Mesendoderm (in vitro differentiated cells): ENCODE measurements around the gene B4GALT4.

Experiments
- DNase-seq: peaks from one replicate; pipeline ENCODE4 v3.0.0; 2013
- H2AK5ac ChIP-seq: 2 replicates; pipeline ENCODE4 v1.6.1; 2013; ENCODE audit warnings: low read length, inconsistent platforms
- H2BK120ac ChIP-seq: 2 replicates; pipeline ENCODE4 v1.6.1; 2013; ENCODE audit warnings: low read depth, mild to moderate bottlenecking, low read length, moderate library complexity, mixed read lengths
- H2BK15ac ChIP-seq: replicated peaks from 2 replicates; pipeline ENCODE4 v1.6.1; 2013; ENCODE audit warnings: low read depth, mild to moderate bottlenecking, moderate library complexity
- H2BK5ac ChIP-seq: 2 replicates; pipeline ENCODE4 v1.6.1; 2013; ENCODE audit warnings: low read length, inconsistent platforms
- H3K18ac ChIP-seq: 2 replicates; pipeline ENCODE4 v1.6.1; 2013; ENCODE audit warnings: mild to moderate bottlenecking, low read length, mixed read lengths
- H3K23ac ChIP-seq: one replicate; pipeline ENCODE4 v1.6.1; 2013; ENCODE audit warnings: low read length
- H3K27ac ChIP-seq: 2 replicates; pipeline ENCODE4 v1.5.1; 2013; ENCODE audit warnings: low read depth, mild to moderate bottlenecking, inconsistent platforms, low read length, moderate library complexity
- H3K27me3 ChIP-seq: 2 replicates; pipeline ENCODE4 v1.6.1; 2013; ENCODE audit warnings: low read length, control low read depth, mild to moderate bottlenecking, inconsistent platforms; ENCODE audit not compliant: insufficient read depth, poor library complexity
- H3K36me3 ChIP-seq: 2 replicates; pipeline ENCODE4 v1.6.1; 2013; ENCODE audit warnings: low read length, inconsistent platforms; ENCODE audit not compliant: control insufficient read depth, insufficient read depth
- H3K4ac ChIP-seq: one replicate; pipeline ENCODE4 v1.6.1; 2013; ENCODE audit warnings: low read depth, mild to moderate bottlenecking, low read length, moderate library complexity
- H3K4me1 ChIP-seq: 2 replicates; pipeline ENCODE4 v1.6.1; 2013; ENCODE audit warnings: low read depth, low read length, inconsistent platforms; ENCODE audit not compliant: control insufficient read depth
- H3K4me2 ChIP-seq: 2 replicates; pipeline ENCODE4 v1.6.1; 2013; ENCODE audit warnings: low read length
- H3K4me3 ChIP-seq: 2 replicates; pipeline ENCODE4 v1.5.1; 2013; ENCODE audit warnings: mild to moderate bottlenecking, low read length
- H3K56ac ChIP-seq: one replicate; pipeline ENCODE4 v1.6.1; 2013; ENCODE audit warnings: low read length
- H3K79me1 ChIP-seq: 2 replicates; pipeline ENCODE4 v1.6.1; 2013; ENCODE audit warnings: low read length, inconsistent platforms
- H3K79me2 ChIP-seq: 2 replicates; pipeline ENCODE4 v1.6.1; 2013; ENCODE audit warnings: mild to moderate bottlenecking, low read length; ENCODE audit not compliant: control insufficient read depth, insufficient read depth
- H3K9ac ChIP-seq: 2 replicates; pipeline ENCODE4 v1.6.1; 2013; ENCODE audit warnings: low read length, inconsistent platforms
- H4K5ac ChIP-seq: one replicate; pipeline ENCODE4 v1.6.1; 2013; ENCODE audit warnings: low read length
- H4K8ac ChIP-seq: one replicate; pipeline ENCODE4 v1.6.1; 2013; ENCODE audit warnings: low read depth, mild to moderate bottlenecking, control low read depth, low read length, moderate library complexity
- WGBS: extraction: QIAGEN DNeasy Blood & Tissue Kit; methylation state at CpG from one replicate; pipeline ENCODE4 v1.1.7; 2013; ENCODE audit warnings: low lambda C conversion rate, missing lambda C conversion rate; ENCODE audit not compliant: insufficient coverage; ENCODE audit errors: extremely low coverage; 5-methylcytosine and 5-hydroxymethylcytosine counted together

Gene B4GALT4

GRCh38 chr3:119206611-119207511 lies 33.8 kb downstream of the B4GALT4 start:
- Histone ChIP-seq H3K79me2 (no peaks in the 10 kb centered on the region), H3K27me3 (no peaks in the 10 kb centered on the region), H2BK120ac (peak overlapping the region; percentile 0), H3K23ac (no peak overlapping the region), H3K79me1 (no peaks in the 10 kb centered on the region), H4K5ac (peak overlapping the region; percentile 26), H3K56ac (peak overlapping the region; percentile 66), H2BK15ac (no peak overlapping the region), H4K8ac (no peak overlapping the region), H3K4ac (peak overlapping the region; percentile 77), H3K9ac (peak overlapping the region; percentile 56), H3K18ac (no peak overlapping the region), H2AK5ac (peak overlapping the region; percentile 3), H3K4me2 (no peak overlapping the region), H2BK5ac (peak overlapping the region; percentile 95), H3K4me3 (no peak overlapping the region), H3K27ac (peak overlapping the region; percentile 87), H3K36me3 (no peaks in the 10 kb centered on the region), H3K4me1 (peaks cover 17% of the 10 kb centered on the region)
- no CpG with 5 or more reads among the region's 4 CpGs for WGBS
- DNase-seq = peak; percentile 94

GRCh38 chr3:119205685-119206084 lies 35.0 kb downstream of the B4GALT4 start:
- Histone ChIP-seq H3K4me1 (peaks cover 16% of the 10 kb centered on the region), H2BK15ac (no peak overlapping the region), H3K4me3 (no peak overlapping the region), H3K36me3 (no peaks in the 10 kb centered on the region), H2BK5ac (peak overlapping the region; percentile 55), H3K9ac (no peak overlapping the region), H3K4ac (no peak overlapping the region), H3K79me2 (no peaks in the 10 kb centered on the region), H4K8ac (no peak overlapping the region), H3K27ac (no peak overlapping the region), H3K79me1 (no peaks in the 10 kb centered on the region), H3K56ac (peak overlapping the region; percentile 47), H3K23ac (no peak overlapping the region), H2AK5ac (no peak overlapping the region), H3K27me3 (no peaks in the 10 kb centered on the region), H2BK120ac (no peak overlapping the region), H3K18ac (no peak overlapping the region), H4K5ac (no peak overlapping the region), H3K4me2 (no peak overlapping the region)
- no peak for DNase-seq
- no CpG with 5 or more reads among the region's 5 CpGs for WGBS

GRCh38 chr3:119205209-119205608 lies 35.5 kb downstream of the B4GALT4 start:
- Histone ChIP-seq H3K56ac (peak overlapping the region; percentile 47), H2BK5ac (no peak overlapping the region), H2BK15ac (no peak overlapping the region), H3K9ac (peak overlapping the region; percentile 4), H3K36me3 (no peaks in the 10 kb centered on the region), H3K4me2 (no peak overlapping the region), H3K79me2 (no peaks in the 10 kb centered on the region), H3K79me1 (no peaks in the 10 kb centered on the region), H3K23ac (no peak overlapping the region), H4K8ac (no peak overlapping the region), H3K18ac (no peak overlapping the region), H3K4me1 (peaks cover 13% of the 10 kb centered on the region), H3K4ac (no peak overlapping the region), H4K5ac (no peak overlapping the region), H3K27ac (no peak overlapping the region), H3K27me3 (no peaks in the 10 kb centered on the region), H3K4me3 (no peak overlapping the region), H2AK5ac (no peak overlapping the region), H2BK120ac (no peak overlapping the region)
- no peak for DNase-seq
- no CpG with 5 or more reads among the region's 8 CpGs for WGBS

- no peak overlapping the region for H4K8ac ChIP-seq
- H3K36me3 ChIP-seq = no peaks in the 10 kb centered on the region
- no peak overlapping the region for H2BK120ac ChIP-seq
- H3K4me3 ChIP-seq = no peak overlapping the region
- H3K4me1 ChIP-seq = peaks cover 3% of the 10 kb centered on the region
- no peak overlapping the region for H3K27ac ChIP-seq
- H3K4ac ChIP-seq = no peak overlapping the region
- no peak overlapping the region for H3K23ac ChIP-seq
- WGBS = no CpG with 5 or more reads among the region's 1 CpG
- no peak overlapping the region for H2BK15ac ChIP-seq
- H4K5ac ChIP-seq = no peak overlapping the region
- no peak overlapping the region for H2AK5ac ChIP-seq
- H3K9ac ChIP-seq = no peak overlapping the region
- H3K4me2 ChIP-seq = no peak overlapping the region
- H2BK5ac ChIP-seq = no peak overlapping the region
- H3K56ac ChIP-seq = no peak overlapping the region
- H3K18ac ChIP-seq = no peak overlapping the region
- H3K79me1 ChIP-seq = no peaks in the 10 kb centered on the region
- H3K27me3 ChIP-seq = no peaks in the 10 kb centered on the region
- peak; percentile 80 for DNase-seq
- no peaks in the 10 kb centered on the region for H3K79me2 ChIP-seq
Observed at GRCh38 chr3:119195911-119196310, 44.8 kb downstream of the B4GALT4 start.

GRCh38 chr3:119195151-119195476 lies 45.6 kb downstream of the B4GALT4 start:
- Histone ChIP-seq H3K27ac (no peak overlapping the region), H3K4me1 (peaks cover 3% of the 10 kb centered on the region), H3K4ac (no peak overlapping the region), H3K56ac (no peak overlapping the region), H4K8ac (no peak overlapping the region), H2AK5ac (no peak overlapping the region), H3K4me2 (no peak overlapping the region), H3K36me3 (no peaks in the 10 kb centered on the region), H3K79me2 (no peaks in the 10 kb centered on the region), H3K4me3 (no peak overlapping the region), H2BK5ac (peak overlapping the region; percentile 9), H3K79me1 (no peaks in the 10 kb centered on the region), H2BK120ac (no peak overlapping the region), H3K18ac (no peak overlapping the region), H3K23ac (no peak overlapping the region), H3K27me3 (no peaks in the 10 kb centered on the region), H3K9ac (no peak overlapping the region), H4K5ac (no peak overlapping the region), H2BK15ac (no peak overlapping the region)
- no CpG with 5 or more reads among the region's 1 CpG for WGBS
- DNase-seq = no peak
